HFF-Myc (cell line): ENCODE measurements around the gene SMAD6.

ENCODE experiments used
- DNase-seq: peaks from one replicate; pipeline ENCODE4 v3.0.0-alpha.2; 2011; ENCODE audit warnings: low read depth; ENCODE audit errors: extremely low read depth
- H3K4me3 ChIP-seq: replicated peaks from 2 replicates; pipeline ENCODE4 v1.5.1; 2011; ENCODE audit warnings: low read depth, mild to moderate bottlenecking, control low read depth, low read length
- CTCF ChIP-seq: IDR thresholded peaks from 2 replicates; pipeline ENCODE4 v1.5.1; 2012; ENCODE audit warnings: mild to moderate bottlenecking, low read depth, low read length, control low read depth; ENCODE audit errors: missing control alignments

Gene SMAD6

GRCh38 chr15:66819084-66819483 lies 117.0 kb downstream of the SMAD6 start:
- H3K4me3 ChIP-seq, result no peak overlapping the region
- DNase-seq, result no peak
- no peak for TF ChIP-seq CTCF

- H3K4me3 ChIP-seq, result no peak overlapping the region
- TF ChIP-seq CTCF, result no peak
- no peak for DNase-seq
Measured at GRCh38 chr15:66820481-66821176, 118.6 kb downstream of the SMAD6 start.

- DNase-seq, result no peak
- TF ChIP-seq CTCF, result no peak
- H3K4me3 ChIP-seq, result no peak overlapping the region
Measured at GRCh38 chr15:66821307-66821706, 119.3 kb downstream of the SMAD6 start.

GRCh38 chr15:66822114-66822513 lies 120.1 kb downstream of the SMAD6 start:
- H3K4me3 ChIP-seq, result no peak overlapping the region
- no peak for TF ChIP-seq CTCF
- no peak for DNase-seq

GRCh38 chr15:66822576-66822975 lies 120.5 kb downstream of the SMAD6 start:
- no peak for TF ChIP-seq CTCF
- DNase-seq, result no peak

GRCh38 chr15:66823601-66824000 lies 121.6 kb downstream of the SMAD6 start:
- no peak for TF ChIP-seq CTCF
- no peak overlapping the region for H3K4me3 ChIP-seq
- DNase-seq, result no peak

More at GRCh38 chr15:66822576-66822975, 120.5 kb downstream of the SMAD6 start:
- H3K4me3 ChIP-seq, result no peak overlapping the region

- H3K4me3 ChIP-seq, result no peak overlapping the region
- no peak for DNase-seq
- TF ChIP-seq CTCF, result no peak
Measured at GRCh38 chr15:66824424-66824823, 122.4 kb downstream of the SMAD6 start.
